Gastrocnemius medialis (tissue), 4 donors: ENCODE results near the gene SH3YL1. TPM values are rescaled to one million over a fixed set of nuclear protein-coding genes. Genes with fewer than 3 reads are reported as not detected.

ENCODE experiments used
- ATAC-seq, 2 donors: fragments of 150-250 bp; one replicate each; pipeline ENCODE4 v1.9.1; 2016
- DNase-seq, 2 donors: peaks; one replicate each; pipeline ENCODE4 v3.0.0-alpha.2; 2019
- H3K27ac ChIP-seq, 4 donors: fragments of 200-600 bp; sonication (generic); 1 replicate in 1 of 4; 2 replicates in 3 of 4; pipeline ENCODE4 v1.5.1; 2016 to 2018; ENCODE audit warnings: mild to moderate bottlenecking in 2 of 4, moderate library complexity in 1 of 4
- H3K27me3 ChIP-seq, 3 donors: fragments of 200-600 bp; sonication (generic) in 2 of 3; 1 replicate in 1 of 3; 2 replicates in 2 of 3; pipeline versions ENCODE4 v1.5.1 to v1.6.0; 2016 to 2019; ENCODE audit warnings: mild to moderate bottlenecking in 1 of 3, moderate library complexity in 1 of 3
- H3K36me3 ChIP-seq, 2 donors: fragments of 200-600 bp; sonication (generic) in 1 of 2; one replicate each; pipeline ENCODE4 v1.5.1; 2017 to 2018
- H3K4me1 ChIP-seq, 2 donors: fragments of 200-600 bp; sonication (generic) in 1 of 2; one replicate each; pipeline ENCODE4 v1.5.1; 2016 to 2017; ENCODE audit warnings: mild to moderate bottlenecking in 2 of 2
- H3K4me3 ChIP-seq, 4 donors: fragments of 200-600 bp; sonication (generic) in 3 of 4; 1 replicate in 1 of 4; 2 replicates in 3 of 4; pipeline ENCODE4 v1.5.1; 2016 to 2019; ENCODE audit warnings: mild to moderate bottlenecking in 2 of 4
- H3K9me3 ChIP-seq, 3 donors: fragments of 200-600 bp; sonication (generic) in 2 of 3; 1 replicate in 1 of 3; 2 replicates in 2 of 3; pipeline ENCODE4 v1.5.1; 2016 to 2019
- POLR2A ChIP-seq, 2 donors: fragments of 450-650 bp; IDR thresholded peaks; one replicate each; pipeline ENCODE4 v1.6.1; 2017; ENCODE audit warnings: antibody characterized with exemption in 2 of 2, mild to moderate bottlenecking in 2 of 2, moderate library complexity in 2 of 2
- in situ Hi-C, 4 donors: fragments of 200-750 bp; cut with MboI; loops; one replicate each; pipeline versions ENCODE4 v1.15.0 to v1.8.0; 2017; ENCODE audit warnings: low sequenced_read_pairs in 4 of 4
- intact Hi-C: fragments of 100-400 bp; cut with DNase I; formaldehyde crosslinking; loops from one replicate; pipeline ENCODE4 v1.15.1; 2023; ENCODE audit warnings: low total_unique reads
- total RNA-seq, 4 donors: library from RNA; depleted of rRNA; stranded (reverse); fragments of >200 nt; gene quantifications; one replicate each; pipeline versions ENCODE4 v1.1.0 to v1.2.3, GENCODE V29; 2016
- TF ChIP-seq, protein P1 (sequence below), 5 experiments: fragments of 450-650 bp in 3 of 5; fragments of 200-600 bp in 2 of 5; sonication (generic) in 2 of 5; IDR thresholded peaks in 4 of 5; conservative IDR thresholded peaks in 1 of 5; 1 replicate in 4 of 5; 2 replicates in 1 of 5; pipeline ENCODE4 v1.5.1; 2016 to 2019; ENCODE audit warnings: antibody characterized with exemption in 5 of 5, mild to moderate bottlenecking in 3 of 5, moderate library complexity in 3 of 5

SH3YL1 gene
- total RNA-seq, 4 donors from 2014 or later, result 6.2 to 16.1 (median 8.5) TPM

DNA sequence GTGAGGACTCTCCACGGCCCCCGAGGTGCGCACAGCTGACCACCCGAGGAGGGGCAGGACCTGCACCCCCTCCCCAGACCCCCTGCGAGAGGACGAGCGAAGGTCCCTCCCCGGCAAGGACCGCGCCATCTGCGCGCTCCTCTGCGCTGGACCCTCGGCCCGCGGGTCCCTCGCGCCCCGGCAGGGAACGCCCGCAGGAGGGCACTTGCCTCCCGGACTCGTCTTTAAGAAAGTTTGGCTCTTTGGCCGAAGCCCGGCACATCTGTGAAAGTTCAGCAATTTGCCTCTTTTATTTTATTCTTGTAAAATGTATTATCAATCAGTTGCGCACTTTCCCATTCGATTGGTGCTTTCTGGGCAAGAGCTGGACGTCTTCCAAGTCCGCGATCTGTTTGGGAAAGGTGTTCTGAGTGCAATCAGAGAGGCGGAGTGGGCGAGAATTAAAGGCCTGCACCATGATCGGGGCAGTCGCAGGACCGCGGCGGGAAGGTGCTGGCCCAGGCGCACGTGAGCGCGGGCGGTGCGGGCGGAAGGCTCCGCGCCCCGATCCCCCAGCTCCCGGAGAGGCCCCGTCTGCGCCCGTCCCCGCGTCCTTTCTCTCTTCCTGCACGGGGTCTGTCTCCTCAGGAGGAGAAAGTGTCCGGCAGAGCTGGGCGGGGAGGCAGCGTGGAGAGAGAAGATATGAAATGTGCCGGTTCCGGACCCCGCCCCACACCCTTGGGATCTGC is 25.7 kb upstream of the SH3YL1 start:
- Histone ChIP-seq H3K36me3 (no peaks in the 10 kb centered on the region), H3K4me1 (peaks cover 5 to 12% of the 10 kb centered on the region in 2 donors), H3K27ac (no peak overlapping the region), H3K9me3 (no peaks in the 10 kb centered on the region), H3K27me3 (peaks cover 21 to 35% (median 30%) of the 10 kb centered on the region in 3 donors), H3K4me3 (peak overlapping the region; percentile 51 to 70 (median 56))
- no peak for DNase-seq
- intact Hi-C loops, result loop anchor here (2.0 kb wide), 1 partner anchor 43 kb away; no protein-coding TSS in a partner anchor
- no peak for TF ChIP-seq POLR2A (IDR thresholded peaks at IDR 0.05)
- TF ChIP-seq, protein P1, sequence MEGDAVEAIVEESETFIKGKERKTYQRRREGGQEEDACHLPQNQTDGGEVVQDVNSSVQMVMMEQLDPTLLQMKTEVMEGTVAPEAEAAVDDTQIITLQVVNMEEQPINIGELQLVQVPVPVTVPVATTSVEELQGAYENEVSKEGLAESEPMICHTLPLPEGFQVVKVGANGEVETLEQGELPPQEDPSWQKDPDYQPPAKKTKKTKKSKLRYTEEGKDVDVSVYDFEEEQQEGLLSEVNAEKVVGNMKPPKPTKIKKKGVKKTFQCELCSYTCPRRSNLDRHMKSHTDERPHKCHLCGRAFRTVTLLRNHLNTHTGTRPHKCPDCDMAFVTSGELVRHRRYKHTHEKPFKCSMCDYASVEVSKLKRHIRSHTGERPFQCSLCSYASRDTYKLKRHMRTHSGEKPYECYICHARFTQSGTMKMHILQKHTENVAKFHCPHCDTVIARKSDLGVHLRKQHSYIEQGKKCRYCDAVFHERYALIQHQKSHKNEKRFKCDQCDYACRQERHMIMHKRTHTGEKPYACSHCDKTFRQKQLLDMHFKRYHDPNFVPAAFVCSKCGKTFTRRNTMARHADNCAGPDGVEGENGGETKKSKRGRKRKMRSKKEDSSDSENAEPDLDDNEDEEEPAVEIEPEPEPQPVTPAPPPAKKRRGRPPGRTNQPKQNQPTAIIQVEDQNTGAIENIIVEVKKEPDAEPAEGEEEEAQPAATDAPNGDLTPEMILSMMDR (IDR thresholded peaks at IDR 0.05 in 4 of 5, conservative IDR thresholded peaks at IDR 0.05 in 1 of 5), result no peak
- no peak for ATAC-seq
- in situ Hi-C loops, result no loop called here

DNA sequence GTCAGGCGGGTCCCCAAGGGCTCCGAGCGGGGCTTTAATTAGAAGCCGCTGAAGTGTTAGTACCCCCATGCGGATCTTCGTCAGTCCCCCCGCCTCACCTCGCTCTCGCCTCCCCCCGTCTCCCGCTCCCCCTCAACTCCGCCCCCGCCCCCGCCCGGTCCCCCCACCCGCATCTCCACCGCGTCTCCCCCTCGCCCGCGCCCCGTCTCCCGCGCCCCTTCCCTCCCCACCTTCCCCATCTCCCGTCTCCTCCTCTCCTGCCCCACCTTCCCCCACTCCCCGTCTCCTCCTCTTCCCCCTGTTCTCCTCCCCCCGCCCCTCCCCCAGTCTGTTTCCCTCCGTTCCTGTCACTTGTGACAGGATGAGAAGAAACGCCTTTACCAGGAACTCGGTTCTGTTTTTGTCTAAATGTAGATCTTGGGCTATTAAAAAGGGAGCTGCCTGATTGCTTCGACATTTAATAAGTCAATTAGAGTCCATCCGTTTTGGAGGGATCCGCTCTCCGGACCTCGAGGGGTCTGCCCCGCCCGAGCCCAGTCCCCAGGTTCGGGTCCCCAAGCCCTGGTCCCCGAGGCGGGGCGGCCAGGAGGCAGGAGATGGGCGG is 25.0 kb upstream of the SH3YL1 start:
- intact Hi-C loops (no loop called here), in situ Hi-C loops (no loop called here)
- DNase-seq (no peak), ATAC-seq (no peak)
- H3K4me3 ChIP-seq, result peak overlapping the region; percentile 51 to 70 (median 56)
- TF ChIP-seq POLR2A (IDR thresholded peaks at IDR 0.05), result no peak
- TF ChIP-seq, protein P1 (IDR thresholded peaks at IDR 0.05 in 4 of 5, conservative IDR thresholded peaks at IDR 0.05 in 1 of 5), result no peak
- H3K27ac ChIP-seq, result no peak overlapping the region
- peaks cover 5 to 12% of the 10 kb centered on the region in 2 donors for H3K4me1 ChIP-seq
- H3K27me3 ChIP-seq, result peaks cover 21 to 35% (median 30%) of the 10 kb centered on the region in 3 donors
- H3K9me3 ChIP-seq, result no peaks in the 10 kb centered on the region
- H3K36me3 ChIP-seq, result no peaks in the 10 kb centered on the region

DNA sequence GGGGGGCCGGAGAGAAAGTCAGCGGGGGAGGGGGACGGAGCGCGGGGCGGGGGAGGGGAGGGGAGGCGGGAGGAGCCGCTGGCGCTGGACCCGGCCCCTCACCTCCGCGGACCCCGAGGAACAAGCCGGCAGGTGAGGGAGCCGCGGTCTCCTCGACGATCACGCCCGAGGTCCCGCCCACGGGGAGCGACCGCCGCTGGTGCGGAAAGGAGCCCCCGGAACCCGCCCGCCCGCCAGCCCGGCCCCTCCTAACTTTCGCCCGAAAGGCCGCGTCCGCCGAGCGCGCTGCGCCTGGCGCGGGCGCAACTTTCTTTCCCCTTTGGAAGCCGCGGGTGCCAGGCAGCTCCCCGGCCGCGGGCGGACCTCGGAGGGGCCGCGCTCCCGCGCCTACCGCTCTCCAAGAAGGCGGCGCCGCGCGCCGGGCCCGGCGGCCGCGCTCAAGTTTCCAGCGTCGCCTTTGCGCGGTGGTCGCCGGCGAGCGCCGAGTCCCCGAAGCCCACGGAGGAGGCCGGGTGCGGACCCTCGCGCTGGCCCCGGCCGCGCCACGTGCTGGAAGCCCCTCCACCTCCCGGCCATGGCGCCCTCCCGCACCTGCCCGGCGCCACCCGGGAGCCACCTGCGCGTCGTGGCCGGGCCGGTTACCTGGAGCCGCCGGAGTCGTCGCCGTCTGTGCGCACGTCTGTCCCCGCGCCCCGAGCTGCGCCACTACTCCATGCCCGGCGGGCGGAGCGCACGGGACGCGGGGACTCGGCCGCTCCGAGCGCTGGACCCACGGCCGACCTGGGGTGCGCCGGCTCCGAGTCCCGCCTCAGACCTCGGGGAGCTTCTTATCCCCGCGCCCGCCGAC is 24.3 kb upstream of the SH3YL1 start, which contains the start of gene ALKAL2:
Gene ALKAL2 (minus strand): TSS at position 181 of the 847 bp plus-strand sequence. CDS start 256 bp downstream, outside the sequence.
- DNase-seq (no peak), ATAC-seq (no peak)
- Histone ChIP-seq H3K27ac (no peak within 1 kb of the TSS), H3K4me1 (peaks cover 5 to 12% of the 10 kb centered on the region in 2 donors), H3K36me3 (no peaks in the 10 kb centered on the region), H3K27me3 (peaks cover 21 to 35% (median 30%) of the 10 kb centered on the region in 3 donors), H3K4me3 (peak within 1 kb of the TSS; percentile 36 to 54 (median 50)), H3K9me3 (no peaks in the 10 kb centered on the region)
- TF ChIP-seq, protein P1 (IDR thresholded peaks at IDR 0.05 in 4 of 5, conservative IDR thresholded peaks at IDR 0.05 in 1 of 5), result no peak
- no peak for TF ChIP-seq POLR2A (IDR thresholded peaks at IDR 0.05)
- in situ Hi-C loops, result no loop called here
- intact Hi-C loops, result no loop called here

DNA sequence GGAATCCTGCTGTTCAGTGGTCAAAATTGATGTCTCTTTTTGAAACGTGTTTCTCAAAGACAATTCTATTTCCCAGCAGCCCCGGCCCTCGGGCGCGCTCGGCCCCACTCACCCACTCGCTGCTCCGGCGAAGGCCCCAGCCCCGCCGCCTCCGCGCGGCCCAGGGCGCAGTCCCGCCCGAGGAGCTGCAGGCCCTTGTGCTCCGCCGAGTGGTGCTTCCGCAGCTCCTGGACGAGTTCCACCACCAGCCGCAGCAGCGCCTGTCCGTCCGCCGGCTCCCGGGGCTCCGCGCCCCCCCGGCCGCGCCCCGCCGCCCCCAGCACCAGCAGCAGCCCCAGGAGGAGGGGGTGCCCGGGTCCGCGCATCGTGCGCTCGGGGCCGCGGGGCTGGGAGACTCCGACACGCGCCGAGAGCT is 23.6 kb upstream of the SH3YL1 start:
- Histone ChIP-seq H3K27ac (no peak overlapping the region), H3K4me1 (peaks cover 5 to 12% of the 10 kb centered on the region in 2 donors), H3K27me3 (peaks cover 21 to 35% (median 30%) of the 10 kb centered on the region in 3 donors), H3K4me3 (peak overlapping the region; percentile 31 to 48 (median 38)), H3K36me3 (no peaks in the 10 kb centered on the region), H3K9me3 (no peaks in the 10 kb centered on the region)
- intact Hi-C loops (no loop called here), in situ Hi-C loops (no loop called here)
- TF ChIP-seq, protein P1 (IDR thresholded peaks at IDR 0.05 in 4 of 5, conservative IDR thresholded peaks at IDR 0.05 in 1 of 5), result no peak
- no peak for TF ChIP-seq POLR2A (IDR thresholded peaks at IDR 0.05)
- no peak for ATAC-seq
- DNase-seq, result no peak
